Heart right ventricle (tissue), 16 donors: ENCODE measurements around the gene ANKFN1. TPM values are rescaled to one million over a fixed set of nuclear protein-coding genes. Genes with fewer than 3 reads are reported as not detected.

Source experiments
- ATAC-seq, 8 donors: fragments of 200-7000 bp; cut with Tn5 transposase; one replicate each; pipeline ENCODE4 v1.9.1; 2020; ENCODE audit warnings: mild to moderate bottlenecking in 8 of 8, moderate library complexity in 8 of 8, moderate number of reproducible peaks in 1 of 8
- DNase-seq, 2 donors: peaks; one replicate each; pipeline ENCODE4 v3.0.0-alpha.2; 2020
- H3K27ac ChIP-seq, 10 donors: fragments of 200-600 bp; sonication (generic) in 2 of 10; one replicate each; pipeline versions ENCODE4 v1.5.0 to v1.8.0; 2020 to 2022; ENCODE audit warnings: mild to moderate bottlenecking in 3 of 10
- H3K27me3 ChIP-seq, 7 donors: fragments of 200-600 bp; one replicate each; pipeline ENCODE4 v1.8.0; 2021 to 2022; ENCODE audit warnings: mild to moderate bottlenecking in 2 of 7
- H3K36me3 ChIP-seq, 9 donors: fragments of 200-600 bp; sonication (generic) in 1 of 9; one replicate each; pipeline versions ENCODE4 v1.5.0 to v1.8.0; 2020 to 2022; ENCODE audit warnings: mild to moderate bottlenecking in 2 of 9
- H3K4me1 ChIP-seq, 9 donors: fragments of 200-600 bp; sonication (generic) in 1 of 9; one replicate each; pipeline versions ENCODE4 v1.5.0 to v1.8.0; 2020 to 2022; ENCODE audit warnings: mild to moderate bottlenecking in 4 of 9
- H3K4me3 ChIP-seq, 10 donors: fragments of 200-600 bp; sonication (generic) in 2 of 10; one replicate each; pipeline versions ENCODE4 v1.5.0 to v1.8.0; 2020 to 2022; ENCODE audit warnings: mild to moderate bottlenecking in 7 of 10, moderate library complexity in 2 of 10
- H3K9me3 ChIP-seq, 11 donors: fragments of 200-600 bp in 10 of 11; sonication (generic) in 2 of 11; one replicate each; pipeline versions ENCODE4 v1.5.0 to v1.8.0; 2013 to 2022; ENCODE audit warnings: mild to moderate bottlenecking in 2 of 11, control low read depth in 1 of 11, moderate library complexity in 1 of 11
- WGBS, 2 donors: extraction: QIAGEN DNeasy Blood & Tissue Kit; methylation state at CpG; one replicate each; pipeline ENCODE4 v1.1.7; 2013; ENCODE audit warnings: inconsistent platforms in 1 of 2; 5-methylcytosine and 5-hydroxymethylcytosine counted together
- intact Hi-C, 10 donors: fragments of 100-400 bp; cut with DNase I; formaldehyde crosslinking; loops; one replicate each; pipeline versions ENCODE4 v1.11.1 to v1.14.2; 2022
- polyA plus RNA-seq, 2 donors: library from polyadenylated mRNA; stranded (reverse); fragments of 200-250 nt; gene quantifications; one replicate each; pipeline ENCODE4 v1.2.3, GENCODE V29; 2013
- total RNA-seq, 10 donors: library from RNA; stranded (reverse); fragmentation: NEBNext Ultra II Directional in 3 of 10; extraction: Animal tissue kit (Norgen Biotek cat#: 25700) in 3 of 10; gene quantifications; one replicate each; pipeline versions ENCODE4 v1.2.1 to v1.2.4, GENCODE V29; 2021 to 2023
- TF ChIP-seq, protein P1 (sequence below), 9 donors: fragments of 200-600 bp; sonication (generic) in 2 of 9; IDR thresholded peaks; one replicate each; pipeline versions ENCODE4 v1.5.0 to v1.8.0; 2021 to 2022; ENCODE audit warnings: antibody characterized with exemption in 9 of 9, mild to moderate bottlenecking in 5 of 9, moderate library complexity in 1 of 9
- donor health status: Arrhythmogenic right ventricular cardiomyopathy.
- donor health status: ischemic (EF 13 %, LVEDD 7.1; RV severe dilation, severe dysfunction).
- donor health status: healthy with polysubstance abuse.
- donor health status: DM: no; HTN: yes; CAD: no.
- donor health status: DM: no; HTN: no; CAD: no.
- donor health status: ischemic (EF 25% LVEDD 6.9; RV normal size, moderate dysfunction).
- donor health status: ischemic (EF 25% LVEDD 5.7; RV mildly dilated, moderate dysfunction).
- donor health status: healthy.
- donor health status: DM: yes; HTN: yes; CAD: no.
- donor health status: Ischemic cardiomyopathy.
- donor health status: ischemic (EF 35%, LVEDD 5.7; RV mildly dilated, moderate dysfunction).
- donor health status: nonischemic (EF 11% LVEDD 7.7; RV severe dilation, severe dysfunction).
- donor health status: DM: yes; HTN: yes; CAD: no.
- donor health status: PGD.
- donor health status: ischemic (EF 29% LVEDD 5.4; RV normal size, mild dysfunction).
- donor health status: nonischemic (EF 23%, LVEDD 6.1; RV moderate dilation, normal function).

Gene ANKFN1
- total and polyA plus RNA-seq, 12 donors: 0.01 to 0.38 TPM; not detected in 10

DNA sequence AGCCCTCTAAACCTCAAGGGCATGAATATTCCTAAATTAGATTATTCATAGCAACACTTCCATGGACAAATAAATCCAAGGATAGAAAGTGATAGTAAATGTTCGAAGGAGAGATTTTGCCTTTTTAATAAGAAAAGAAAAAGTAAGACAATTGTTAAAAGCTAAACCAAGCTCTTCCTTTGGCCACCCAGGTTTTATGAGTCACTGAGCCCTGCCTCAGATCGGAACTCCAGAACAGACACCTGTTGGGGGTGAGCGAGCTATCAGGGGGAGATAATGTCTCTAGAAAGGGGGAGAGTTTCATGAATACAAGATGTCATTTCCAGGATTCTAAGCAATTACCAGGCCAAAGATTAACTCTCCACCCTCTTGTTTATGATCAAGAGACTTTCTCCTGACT, 171.4 kb downstream of the ANKFN1 start:
- 68 to 73% methylated on average over 3 of the region's 3 CpGs for WGBS, 2 donors
- H3K4me1 ChIP-seq: peaks cover 0 to 22% (median 0%) of the 10 kb centered on the region in 9 donors
- DNase-seq: no peak
- H3K9me3 ChIP-seq: no peaks in the 10 kb centered on the region
- H3K27me3 ChIP-seq: peaks cover 0 to 35% (median 16%) of the 10 kb centered on the region in 7 donors
- no peak overlapping the region for H3K27ac ChIP-seq
- ATAC-seq: no peak
- intact Hi-C loops: loop anchor here in 2 of 10 donors (10.0 kb wide), 2 partner anchors 470 to 480 kb away; no protein-coding TSS in a partner anchor
- no peak overlapping the region for H3K4me3 ChIP-seq
- TF ChIP-seq, protein P1, sequence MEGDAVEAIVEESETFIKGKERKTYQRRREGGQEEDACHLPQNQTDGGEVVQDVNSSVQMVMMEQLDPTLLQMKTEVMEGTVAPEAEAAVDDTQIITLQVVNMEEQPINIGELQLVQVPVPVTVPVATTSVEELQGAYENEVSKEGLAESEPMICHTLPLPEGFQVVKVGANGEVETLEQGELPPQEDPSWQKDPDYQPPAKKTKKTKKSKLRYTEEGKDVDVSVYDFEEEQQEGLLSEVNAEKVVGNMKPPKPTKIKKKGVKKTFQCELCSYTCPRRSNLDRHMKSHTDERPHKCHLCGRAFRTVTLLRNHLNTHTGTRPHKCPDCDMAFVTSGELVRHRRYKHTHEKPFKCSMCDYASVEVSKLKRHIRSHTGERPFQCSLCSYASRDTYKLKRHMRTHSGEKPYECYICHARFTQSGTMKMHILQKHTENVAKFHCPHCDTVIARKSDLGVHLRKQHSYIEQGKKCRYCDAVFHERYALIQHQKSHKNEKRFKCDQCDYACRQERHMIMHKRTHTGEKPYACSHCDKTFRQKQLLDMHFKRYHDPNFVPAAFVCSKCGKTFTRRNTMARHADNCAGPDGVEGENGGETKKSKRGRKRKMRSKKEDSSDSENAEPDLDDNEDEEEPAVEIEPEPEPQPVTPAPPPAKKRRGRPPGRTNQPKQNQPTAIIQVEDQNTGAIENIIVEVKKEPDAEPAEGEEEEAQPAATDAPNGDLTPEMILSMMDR (IDR thresholded peaks at IDR 0.05): no peak
- no peaks in the 10 kb centered on the region for H3K36me3 ChIP-seq

DNA sequence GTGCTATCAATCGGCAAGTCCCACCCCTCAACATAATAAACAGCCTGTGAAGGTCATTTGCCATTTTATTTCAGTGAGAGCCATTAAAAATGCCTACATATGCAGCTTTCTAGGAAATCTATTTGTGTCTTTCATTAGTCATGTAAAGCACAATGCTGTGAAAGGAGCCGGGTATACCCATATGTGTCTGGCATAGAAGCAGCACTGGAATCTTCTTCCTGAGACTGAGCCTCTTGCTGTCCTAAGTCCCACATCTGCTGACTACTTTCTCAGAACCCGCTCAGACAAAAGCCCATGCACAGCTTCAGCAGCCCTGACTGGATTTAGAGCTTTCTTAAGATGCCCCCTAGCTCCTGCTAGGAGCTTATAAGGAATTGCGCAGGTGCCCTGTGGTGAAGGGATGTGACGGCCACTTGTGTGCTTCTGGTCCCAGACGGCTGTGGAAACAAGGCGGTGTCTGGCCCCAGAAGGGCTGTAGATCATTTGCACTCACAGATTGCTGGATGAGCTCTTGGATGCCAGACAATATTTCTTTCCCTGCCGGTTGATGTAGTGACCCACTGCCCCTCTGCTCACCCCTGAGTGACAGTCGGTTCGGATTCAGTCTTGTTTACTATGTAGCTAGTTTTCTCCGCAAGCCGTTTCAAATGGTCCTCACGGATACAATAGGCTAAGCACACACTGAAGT, 172.2 kb downstream of the ANKFN1 start:
- Histone ChIP-seq H3K27me3 (peaks cover 0 to 28% (median 10%) of the 10 kb centered on the region in 7 donors), H3K4me1 (peaks cover 0 to 21% (median 0%) of the 10 kb centered on the region in 9 donors), H3K9me3 (no peaks in the 10 kb centered on the region), H3K27ac (no peak overlapping the region), H3K4me3 (no peak overlapping the region), H3K36me3 (no peaks in the 10 kb centered on the region)
- no peak for DNase-seq
- no peak for ATAC-seq
- WGBS, 2 donors: 75 to 80% methylated on average over 13 of the region's 13 CpGs
- TF ChIP-seq, protein P1 (IDR thresholded peaks at IDR 0.05): no peak
- intact Hi-C loops: loop anchor here in 2 of 10 donors (10.0 kb wide), 2 partner anchors 471 to 481 kb away; no protein-coding TSS in a partner anchor

DNA sequence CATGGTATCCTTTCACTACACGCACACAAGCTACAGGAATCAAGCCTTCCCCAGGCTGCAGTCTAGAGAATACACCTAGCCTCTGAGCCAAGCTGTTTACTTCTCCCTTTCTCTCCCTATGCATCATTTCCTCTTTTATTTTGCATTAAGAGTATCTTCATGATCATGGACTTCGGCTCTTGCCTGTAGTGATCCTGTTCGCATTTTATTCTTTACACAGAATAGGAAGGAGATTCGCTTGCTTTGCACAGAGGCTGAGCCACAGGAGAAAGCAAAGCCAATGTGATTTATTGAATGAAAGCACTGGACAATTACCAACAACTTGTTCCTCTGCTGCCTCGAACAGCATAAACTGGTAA, 172.7 kb downstream of the ANKFN1 start:
- Histone ChIP-seq H3K4me3 (no peak overlapping the region), H3K27me3 (peaks cover 0 to 25% (median 10%) of the 10 kb centered on the region in 7 donors), H3K36me3 (no peaks in the 10 kb centered on the region), H3K27ac (no peak overlapping the region), H3K9me3 (no peaks in the 10 kb centered on the region), H3K4me1 (peaks cover 0 to 16% (median 0%) of the 10 kb centered on the region in 9 donors)
- ATAC-seq (no peak), DNase-seq (no peak)
- WGBS, 2 donors: 83 to 84% methylated on average over 5 of the region's 5 CpGs
- TF ChIP-seq, protein P1 (IDR thresholded peaks at IDR 0.05): no peak
- intact Hi-C loops: loop anchor here in 2 of 10 donors (10.0 kb wide), 2 partner anchors 471 to 481 kb away; no protein-coding TSS in a partner anchor

DNA sequence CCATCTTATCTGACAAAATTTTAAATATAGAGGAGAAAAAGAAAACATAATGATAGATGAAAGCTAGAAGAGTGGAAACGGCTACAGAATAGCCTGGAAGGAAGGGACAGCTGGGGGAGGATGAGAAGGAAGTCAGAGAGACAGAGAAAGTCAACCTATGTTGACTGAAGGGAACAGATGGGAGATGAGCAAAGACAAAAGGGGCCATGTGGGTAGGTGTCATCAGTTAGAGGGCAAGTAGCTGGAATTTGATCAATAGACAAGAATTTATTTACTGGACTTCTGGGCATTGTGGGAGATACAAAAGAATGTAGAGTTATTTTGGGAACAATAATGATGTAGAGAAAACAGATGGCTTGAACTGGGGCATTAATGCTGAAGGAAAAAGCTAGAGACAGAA, 194.4 kb downstream of the ANKFN1 start:
- H3K36me3 ChIP-seq: no peaks in the 10 kb centered on the region
- ATAC-seq (no peak), DNase-seq (no peak)
- no peak overlapping the region for H3K27ac ChIP-seq
- 41 to 57% methylated on average over 1 of the region's 1 CpG for WGBS, 2 donors
- TF ChIP-seq, protein P1 (IDR thresholded peaks at IDR 0.05): no peak
- H3K4me3 ChIP-seq: no peak overlapping the region
- H3K27me3 ChIP-seq: no peaks in the 10 kb centered on the region
- H3K9me3 ChIP-seq: peaks cover 0 to 27% (median 7%) of the 10 kb centered on the region in 11 donors
- H3K4me1 ChIP-seq: no peaks in the 10 kb centered on the region
- intact Hi-C loops: no loop called here
